ENCODE results near the gene ACAP3.
"Not testable (repeated sequence)": the region's sequence is repeated elsewhere in the genome, so short reads cannot be mapped to it uniquely, and the experiment has no call there.

ACAP3 gene

GRCh38 chr1:1262758-1263157 lies 45.0 kb downstream of the ACAP3 start:
- DNase-seq (ENCODE audit: low read depth) = no peak

- no peak for DNase-seq (ENCODE audit: low read depth)
These were observed 45.7 kb downstream of the ACAP3 start for GRCh38 chr1:1262071-1262470.

GRCh38 chr1:1260843-1261560 lies 46.7 kb downstream of the ACAP3 start:
- DNase-seq (ENCODE audit: low read depth) = no peak

GRCh38 chr1:1259951-1260600 lies 47.7 kb downstream of the ACAP3 start:
- no peak for DNase-seq (ENCODE audit: low read depth)

- DNase-seq (ENCODE audit: low read depth) = no peak
These were observed 48.2 kb downstream of the ACAP3 start for GRCh38 chr1:1259540-1259939.

GRCh38 chr1:1259119-1259488 lies 48.6 kb downstream of the ACAP3 start:
- no peak for DNase-seq (ENCODE audit: low read depth)

- DNase-seq (ENCODE audit: low read depth) = no peak
These were observed 50.5 kb downstream of the ACAP3 start for GRCh38 chr1:1256956-1257871.

GRCh38 chr1:1255611-1256010 lies 52.1 kb downstream of the ACAP3 start:
- no peak for DNase-seq (ENCODE audit: low read depth)

GRCh38 chr1:1255078-1255477 lies 52.7 kb downstream of the ACAP3 start:
- DNase-seq (ENCODE audit: low read depth) = no peak

- DNase-seq (ENCODE audit: low read depth) = no peak
These were observed 53.1 kb downstream of the ACAP3 start for GRCh38 chr1:1254667-1254998.

- DNase-seq (ENCODE audit: low read depth) = no peak
These were observed 53.6 kb downstream of the ACAP3 start for GRCh38 chr1:1253972-1254666.

GRCh38 chr1:1253314-1253713 lies 54.4 kb downstream of the ACAP3 start:
- DNase-seq (ENCODE audit: low read depth) = no peak

- DNase-seq (ENCODE audit: low read depth) = peak; percentile 63
These were observed 56.9 kb downstream of the ACAP3 start for GRCh38 chr1:1250786-1251284.

GRCh38 chr1:1248009-1248913 lies 59.5 kb downstream of the ACAP3 start:
- DNase-seq (ENCODE audit: low read depth) = not testable (repeated sequence)

- no peak for DNase-seq (ENCODE audit: low read depth)
These were observed 60.3 kb downstream of the ACAP3 start for GRCh38 chr1:1247341-1247913.

- no peak for DNase-seq (ENCODE audit: low read depth)
These were observed 61.0 kb downstream of the ACAP3 start, which contains the start of gene C1QTNF12 for GRCh38 chr1:1246577-1247340. C1QTNF12 (minus strand) TSS chr1:1246722; CDS start chr1:1246690, 32 bp downstream.

- no peak for DNase-seq (ENCODE audit: low read depth)
These were observed 61.7 kb downstream of the ACAP3 start for GRCh38 chr1:1245817-1246576.

- no peak for DNase-seq (ENCODE audit: low read depth)
These were observed 62.4 kb downstream of the ACAP3 start for GRCh38 chr1:1245178-1245816.
